Testis (tissue), 3 donors: ENCODE data around the gene TNP2. TPM values are rescaled to one million over a fixed set of nuclear protein-coding genes. Genes with fewer than 3 reads are reported as not detected.

Experiments used
- DNase-seq: peaks from one replicate; pipeline ENCODE4 v3.0.0-alpha.2; 2019
- H3K27ac ChIP-seq, 2 donors: fragments of 200-600 bp; sonication (generic); one replicate each; pipeline ENCODE4 v1.5.1; 2019
- H3K27me3 ChIP-seq: fragments of 200-600 bp; sonication (generic); one replicate; pipeline ENCODE4 v1.5.1; 2019
- H3K36me3 ChIP-seq: fragments of 200-600 bp; sonication (generic); one replicate; pipeline ENCODE4 v1.5.1; 2017; ENCODE audit warnings: low read depth; ENCODE audit errors: missing control alignments
- H3K4me1 ChIP-seq: fragments of 200-600 bp; sonication (generic); one replicate; pipeline ENCODE4 v1.5.1; 2019
- H3K4me3 ChIP-seq, 2 donors: fragments of 200-600 bp; sonication (generic); one replicate each; pipeline ENCODE4 v1.5.1; 2017 to 2019
- H3K9me3 ChIP-seq: fragments of 200-600 bp; sonication (generic); one replicate; pipeline ENCODE4 v1.5.1; 2017
- CTCF ChIP-seq, 3 experiments: fragments of 450-650 bp in 2 of 3; fragments of 200-600 bp in 1 of 3; sonication (generic) in 1 of 3; IDR thresholded peaks; one replicate each; pipeline ENCODE4 v1.5.1; 2016 to 2019; ENCODE audit warnings: antibody characterized with exemption in 3 of 3, mild to moderate bottlenecking in 2 of 3, moderate library complexity in 1 of 3
- POLR2A ChIP-seq: fragments of 450-650 bp; IDR thresholded peaks from one replicate; pipeline ENCODE4 v1.6.1; 2017; ENCODE audit warnings: antibody characterized with exemption, mild to moderate bottlenecking, moderate library complexity
- WGBS, 2 donors: methylation state at CpG; one replicate each; pipeline ENCODE4 v1.1.5; 2018; 5-methylcytosine and 5-hydroxymethylcytosine counted together
- intact Hi-C: fragments of 100-400 bp; cut with DNase I; formaldehyde crosslinking; loops from one replicate; pipeline ENCODE4 v1.15.1; 2023; ENCODE audit warnings: low total_unique reads
- polyA plus RNA-seq: library from polyadenylated mRNA; stranded (reverse); fragments of 350-450 nt; fragmentation: Illumina TruSeq; extraction: RNeasy Lipid Tissue Mini Kit (QIAGEN cat#74804); gene quantifications from one replicate; pipeline ENCODE4 v1.2.3, GENCODE V29; 2014; ENCODE audit warnings: low read depth, low replicate concordance; ENCODE audit not compliant: insufficient read depth
- total RNA-seq, 2 donors: library from RNA; depleted of rRNA; stranded (reverse); fragments of >200 nt; gene quantifications; one replicate each; pipeline ENCODE4 v1.2.3, GENCODE V29; 2016

The TNP2 gene
- total and polyA plus RNA-seq, 3 donors from 2014 or later = 10.2 to 38.4 (median 29.8) TPM

DNA sequence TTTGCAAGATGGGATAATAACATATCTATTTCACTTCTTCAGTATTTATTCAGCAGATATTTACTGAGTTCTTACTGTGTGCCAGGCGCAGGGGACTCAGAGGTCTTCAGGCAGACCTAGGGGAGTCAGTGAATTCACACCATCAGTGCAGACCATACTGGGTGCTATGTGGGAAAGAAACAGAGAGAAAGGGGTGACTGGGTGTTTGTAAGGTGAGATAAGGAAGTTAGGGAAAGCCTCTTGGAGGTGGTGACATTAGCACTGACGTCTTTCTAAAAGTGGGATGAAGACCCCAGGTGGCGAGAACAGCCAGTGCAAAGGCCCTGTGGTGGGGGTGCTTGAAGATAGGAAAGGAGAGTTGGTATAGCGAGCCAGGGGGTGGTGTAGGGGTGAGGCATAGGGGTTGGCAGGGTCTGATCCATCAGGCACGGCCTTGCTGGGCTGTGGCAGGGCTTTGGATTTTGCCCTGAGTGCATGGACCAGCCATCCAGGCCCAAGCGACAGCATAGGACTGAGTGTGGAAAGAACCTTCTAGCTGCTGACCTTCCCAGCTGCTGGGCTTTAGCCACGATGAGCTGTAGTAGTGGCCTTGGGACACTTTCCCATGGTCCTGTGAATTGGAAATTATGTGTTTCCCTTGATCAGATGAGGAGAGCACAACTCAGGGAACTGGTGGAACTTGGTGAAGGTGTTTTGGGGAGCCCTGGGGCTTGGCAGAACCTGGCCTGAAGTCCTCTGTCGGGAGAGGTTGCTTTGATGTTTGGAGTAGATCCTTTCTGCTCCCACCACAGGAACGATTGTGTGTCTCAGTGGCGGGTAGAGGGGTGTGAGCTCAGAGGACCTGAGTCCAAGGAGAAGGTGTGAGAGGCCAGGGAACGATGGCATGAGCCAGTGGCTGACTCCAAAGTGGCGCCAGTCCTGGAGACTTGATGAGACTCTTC lies 9.2 kb downstream of the TNP2 start:
- WGBS, 2 donors = 77 to 80% methylated on average over 12 of the region's 12 CpGs
- peak; percentile 60 for DNase-seq
- peak overlapping the region; percentile 39 to 56 for H3K27ac ChIP-seq
- no peaks in the 10 kb centered on the region for H3K36me3 ChIP-seq
- no peaks in the 10 kb centered on the region for H3K9me3 ChIP-seq
- intact Hi-C loops = loop anchor here (5.0 kb wide), 1 partner anchor 288 kb away; no protein-coding TSS in a partner anchor
- no peaks in the 10 kb centered on the region for H3K27me3 ChIP-seq
- no peak overlapping the region for H3K4me3 ChIP-seq
- no peak for TF ChIP-seq POLR2A
- no peak for TF ChIP-seq CTCF (IDR thresholded peaks at IDR 0.05)
- H3K4me1 ChIP-seq = peaks cover 16% of the 10 kb centered on the region

DNA sequence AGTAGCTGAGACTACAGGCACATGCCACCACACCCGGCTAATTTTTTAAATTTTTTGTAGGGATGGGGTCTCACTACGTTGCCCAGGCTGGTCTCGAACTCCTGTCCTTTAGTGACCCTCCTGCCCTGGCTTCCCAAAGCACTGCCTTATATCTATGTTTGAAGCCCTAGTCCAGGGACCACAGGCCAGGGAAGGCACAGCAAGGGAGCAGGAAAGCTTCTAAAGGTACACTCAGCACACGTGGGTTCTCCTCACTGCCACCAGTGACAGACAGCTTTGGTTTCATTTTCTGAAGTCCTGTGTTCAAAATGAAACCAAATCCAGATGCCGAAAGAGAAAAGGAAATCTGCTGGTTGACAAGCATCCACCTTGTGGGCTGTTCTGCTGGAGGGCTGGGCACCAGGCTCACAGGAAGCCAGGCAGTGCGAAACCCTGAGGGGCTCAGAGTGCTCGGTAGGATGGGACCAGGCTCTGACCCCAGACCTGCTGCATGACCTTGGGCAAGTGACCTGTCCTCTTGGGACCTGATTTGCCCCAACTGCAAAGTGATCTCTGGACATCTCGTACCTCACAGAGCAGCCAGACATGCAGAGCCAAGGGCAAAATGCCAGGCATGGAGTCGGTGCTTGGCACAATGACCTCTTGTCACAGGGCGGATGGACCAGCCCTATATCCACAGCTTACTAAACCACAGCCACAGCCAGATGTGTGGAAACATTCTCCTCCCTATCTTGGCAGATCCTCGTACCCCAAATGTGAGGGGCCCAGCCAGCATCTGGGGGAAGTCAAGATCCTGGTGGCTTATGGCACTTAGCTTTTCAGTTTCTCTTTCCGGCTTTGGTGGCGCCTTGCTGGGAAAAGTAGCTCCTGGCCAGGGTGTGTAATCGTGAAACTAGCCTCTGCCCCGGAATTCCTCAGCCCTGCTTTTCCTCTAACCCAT lies 10.3 kb downstream of the TNP2 start:
- peaks cover 18% of the 10 kb centered on the region for H3K4me1 ChIP-seq
- H3K27ac ChIP-seq = peak overlapping the region; percentile 28 to 56
- no peaks in the 10 kb centered on the region for H3K9me3 ChIP-seq
- 39 to 42% methylated on average over 14 to 15 of the region's 15 CpGs for WGBS, 2 donors
- no peaks in the 10 kb centered on the region for H3K36me3 ChIP-seq
- no peaks in the 10 kb centered on the region for H3K27me3 ChIP-seq
- intact Hi-C loops = loop anchor here (5.0 kb wide), 1 partner anchor 287 kb away; no protein-coding TSS in a partner anchor
- TF ChIP-seq CTCF (IDR thresholded peaks at IDR 0.05) (no peak), POLR2A (no peak)
- no peak overlapping the region for H3K4me3 ChIP-seq
- DNase-seq = peak; percentile 77

DNA sequence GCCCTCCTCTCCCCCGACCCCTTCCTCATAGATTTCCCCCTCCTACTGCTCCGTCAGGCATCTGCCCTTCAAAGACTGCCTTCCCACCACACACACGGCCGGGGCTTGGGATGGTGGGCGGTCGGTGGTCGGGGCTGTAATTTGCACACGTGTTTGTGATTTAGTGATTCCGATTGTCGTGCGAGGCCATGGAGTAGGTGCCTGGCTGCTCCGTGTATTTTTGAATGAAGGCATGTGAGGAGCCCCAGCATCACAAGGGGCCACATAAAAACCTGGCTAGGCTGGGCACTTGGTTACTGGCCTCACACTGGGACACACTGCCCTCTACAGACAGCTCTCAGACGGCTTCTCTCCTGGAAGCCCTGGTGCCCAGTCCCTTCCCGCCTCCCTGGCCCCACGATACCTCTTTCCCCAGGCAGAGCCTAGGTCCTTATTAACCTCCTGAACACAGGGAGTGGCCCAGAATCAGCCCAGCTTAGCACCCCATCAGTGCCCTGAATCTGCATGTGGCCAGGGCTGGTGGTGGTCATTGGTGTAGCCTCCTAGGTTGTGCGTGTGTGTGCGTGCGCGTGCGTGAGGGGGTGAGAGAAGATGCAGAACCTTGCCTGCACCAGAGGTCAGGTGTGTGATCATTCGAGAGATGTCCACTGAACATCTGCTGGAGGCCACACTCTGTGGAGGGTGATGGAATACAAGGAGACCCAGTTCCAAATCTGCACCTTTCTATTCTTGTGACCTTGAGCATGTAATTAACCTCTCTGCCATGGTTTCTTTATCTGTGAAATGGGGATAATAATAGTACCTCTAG lies 11.8 kb downstream of the TNP2 start:
- intact Hi-C loops = loop anchor here (5.0 kb wide), 1 partner anchor 285 kb away; no protein-coding TSS in a partner anchor
- DNase-seq = peak; percentile 85
- H3K27ac ChIP-seq = peak overlapping the region in 1 of 2 donors; percentile 97
- no peaks in the 10 kb centered on the region for H3K36me3 ChIP-seq
- no peaks in the 10 kb centered on the region for H3K27me3 ChIP-seq
- H3K9me3 ChIP-seq = no peaks in the 10 kb centered on the region
- TF ChIP-seq POLR2A = no peak
- TF ChIP-seq CTCF (IDR thresholded peaks at IDR 0.05) = peak; percentile 58 to 65 (median 62)
- H3K4me1 ChIP-seq = peaks cover 18% of the 10 kb centered on the region
- H3K4me3 ChIP-seq = peak overlapping the region; percentile 70 to 77
- WGBS, 2 donors = 18 to 25% methylated on average over 16 to 21 of the region's 21 CpGs

DNA sequence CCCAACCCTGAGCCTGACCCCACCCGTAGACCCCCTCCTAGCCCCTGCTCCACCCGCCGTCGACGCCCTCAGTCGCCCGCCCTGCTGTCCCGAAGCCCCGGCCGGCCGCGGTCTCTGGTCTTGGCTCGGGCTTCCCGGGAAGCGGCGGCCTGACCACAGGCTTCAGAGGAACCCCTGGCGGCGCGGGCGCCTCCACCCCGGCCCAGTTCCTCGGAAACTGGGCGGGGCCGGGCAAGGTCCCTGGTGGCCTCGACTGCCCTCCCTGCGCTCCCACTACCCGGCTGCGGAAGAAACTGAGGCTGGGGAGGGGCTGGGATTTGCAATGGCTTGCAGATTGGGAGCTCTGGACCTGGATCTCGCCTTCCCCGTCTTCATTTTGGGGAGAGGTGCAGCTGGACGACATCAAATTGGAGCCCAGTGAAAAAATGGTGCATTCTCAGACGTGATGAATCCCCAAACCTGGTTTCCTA lies 12.4 kb downstream of the TNP2 start:
- intact Hi-C loops = loop anchor here (5.0 kb wide), 1 partner anchor 284 kb away; no protein-coding TSS in a partner anchor
- Histone ChIP-seq H3K27ac (peak overlapping the region; percentile 84 to 97), H3K36me3 (no peaks in the 10 kb centered on the region), H3K9me3 (no peaks in the 10 kb centered on the region), H3K4me1 (peaks cover 18% of the 10 kb centered on the region), H3K4me3 (peak overlapping the region; percentile 70 to 77), H3K27me3 (no peaks in the 10 kb centered on the region)
- TF ChIP-seq POLR2A (no peak), CTCF (IDR thresholded peaks at IDR 0.05) (no peak)
- peak; percentile 49 for DNase-seq
- WGBS, 2 donors = 1% methylated on average over 32 of the region's 32 CpGs; no CpG with 5 or more reads in 1 of the 2 donors
